ENCODE measurements around the gene CHM. TPM values are rescaled to one million over a fixed set of nuclear protein-coding genes. Genes with fewer than 3 reads are reported as not detected.
"Not testable (repeated sequence)": the region's sequence is repeated elsewhere in the genome, so short reads cannot be mapped to it uniquely, and the experiment has no call there.

The CHM gene
- total RNA-seq, 2 donors from 2014 or later = 26.0 to 52.8 TPM

DNA sequence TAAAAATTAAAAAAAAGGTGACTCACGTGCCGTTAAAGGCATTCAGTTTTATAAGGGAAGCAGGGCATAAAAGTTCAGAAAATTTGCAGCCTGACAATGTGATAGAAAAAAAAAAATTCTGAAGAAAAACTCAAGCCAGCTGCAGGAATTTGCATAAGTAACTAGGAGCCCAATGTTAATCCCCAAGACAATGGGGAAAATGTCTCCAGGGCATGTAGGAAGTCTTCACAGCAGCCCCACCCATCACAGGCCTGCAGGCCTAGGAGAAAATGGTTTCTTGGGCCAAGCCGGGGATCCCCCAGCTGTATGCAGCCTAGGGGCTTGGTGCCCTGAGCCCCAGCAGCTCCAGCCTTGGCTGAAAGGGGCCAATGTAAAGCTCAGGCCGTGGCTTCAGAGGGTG lies 31.2 kb downstream of the CHM start:
- Histone ChIP-seq H3K9me3 (ENCODE audit: control insufficient read depth, low read length) (peaks cover 6% of the 10 kb centered on the region), H3K4me1 (ENCODE audit: control insufficient read depth, insufficient read depth, low read length) (peaks cover 4% of the 10 kb centered on the region), H3K9ac (ENCODE audit: extremely low read depth, low read length, poor library complexity, severe bottlenecking) (no peak overlapping the region), H3K36me3 (ENCODE audit: control insufficient read depth, insufficient read depth, low read length) (no peaks in the 10 kb centered on the region), H3K27me3 (ENCODE audit: control insufficient read depth, insufficient read depth, low read length, poor library complexity, severe bottlenecking) (no peaks in the 10 kb centered on the region), H3K27ac (ENCODE audit: low read depth, low read length) (no peak overlapping the region), H3K4me3 (ENCODE audit: low read length) (no peak overlapping the region)
- 90 to 100% methylated on average over 2 to 4 of the region's 4 CpGs for WGBS, 2 experiments (ENCODE audit: insufficient coverage in 1 of 2, insufficient read length in 1 of 2)
- TF ChIP-seq, protein P1, sequence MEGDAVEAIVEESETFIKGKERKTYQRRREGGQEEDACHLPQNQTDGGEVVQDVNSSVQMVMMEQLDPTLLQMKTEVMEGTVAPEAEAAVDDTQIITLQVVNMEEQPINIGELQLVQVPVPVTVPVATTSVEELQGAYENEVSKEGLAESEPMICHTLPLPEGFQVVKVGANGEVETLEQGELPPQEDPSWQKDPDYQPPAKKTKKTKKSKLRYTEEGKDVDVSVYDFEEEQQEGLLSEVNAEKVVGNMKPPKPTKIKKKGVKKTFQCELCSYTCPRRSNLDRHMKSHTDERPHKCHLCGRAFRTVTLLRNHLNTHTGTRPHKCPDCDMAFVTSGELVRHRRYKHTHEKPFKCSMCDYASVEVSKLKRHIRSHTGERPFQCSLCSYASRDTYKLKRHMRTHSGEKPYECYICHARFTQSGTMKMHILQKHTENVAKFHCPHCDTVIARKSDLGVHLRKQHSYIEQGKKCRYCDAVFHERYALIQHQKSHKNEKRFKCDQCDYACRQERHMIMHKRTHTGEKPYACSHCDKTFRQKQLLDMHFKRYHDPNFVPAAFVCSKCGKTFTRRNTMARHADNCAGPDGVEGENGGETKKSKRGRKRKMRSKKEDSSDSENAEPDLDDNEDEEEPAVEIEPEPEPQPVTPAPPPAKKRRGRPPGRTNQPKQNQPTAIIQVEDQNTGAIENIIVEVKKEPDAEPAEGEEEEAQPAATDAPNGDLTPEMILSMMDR (conservative IDR thresholded peaks at IDR 0.05) = no peak
- Mint-ChIP-seq H3K4me3 (no peak overlapping the region), H3K9me3 (peaks cover 26% of the 10 kb centered on the region), H3K27ac (no peak overlapping the region), H3K27me3 (ENCODE audit: insufficient read depth) (no peaks in the 10 kb centered on the region), H3K36me3 (ENCODE audit: low read depth) (peaks cover 44% of the 10 kb centered on the region), H3K4me1 (peaks cover 51% of the 10 kb centered on the region)
- no peak for DNase-seq

DNA sequence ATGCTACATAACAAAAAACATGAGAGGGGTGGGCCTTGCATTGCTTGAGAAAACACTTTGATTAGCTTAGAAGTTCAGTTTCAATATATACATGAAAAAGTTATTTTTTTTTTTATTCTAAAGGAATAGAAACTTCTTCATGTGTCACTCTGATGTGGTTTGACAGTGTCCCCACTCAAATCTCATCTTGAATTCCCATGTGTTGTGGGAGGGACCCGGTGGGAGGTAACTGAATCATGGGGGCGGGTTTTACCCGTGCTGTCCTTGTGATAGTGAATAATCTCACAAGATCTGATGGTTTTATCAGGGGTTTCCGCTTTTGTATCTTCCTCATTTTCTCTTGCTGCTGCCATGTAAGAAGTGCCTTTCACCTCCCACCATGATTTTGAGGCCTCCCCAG lies 32.4 kb downstream of the CHM start:
- peak overlapping the region; percentile 64 for H3K27ac Mint-ChIP-seq
- not testable (repeated sequence) for H3K4me3 ChIP-seq (ENCODE audit: low read length)

DNA sequence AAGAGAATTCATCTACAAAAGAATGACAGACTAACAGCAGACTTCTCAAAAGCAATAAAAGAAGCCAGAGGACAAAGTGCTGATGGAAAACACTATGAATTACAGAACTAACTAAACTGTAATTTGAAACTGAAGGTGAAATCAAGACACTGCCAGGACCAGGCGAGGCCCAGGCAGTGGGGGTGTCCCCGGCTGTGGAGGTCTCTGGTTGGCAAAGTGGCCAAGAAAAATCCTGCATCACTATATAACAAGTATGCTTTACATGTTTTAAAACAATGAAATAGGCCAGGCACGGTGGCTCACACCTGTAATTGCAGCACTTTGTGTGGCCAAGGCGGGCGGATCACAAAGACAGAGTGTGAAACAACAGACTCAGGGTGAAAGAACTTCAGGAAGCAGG lies 32.9 kb downstream of the CHM start:
- H3K27ac ChIP-seq (ENCODE audit: low read depth, low read length) = no peak overlapping the region
- H3K4me1 ChIP-seq (ENCODE audit: control insufficient read depth, insufficient read depth, low read length) = peaks cover 4% of the 10 kb centered on the region
- Mint-ChIP-seq H3K4me3 (no peak overlapping the region), H3K36me3 (ENCODE audit: low read depth) (peaks cover 46% of the 10 kb centered on the region), H3K27ac (peak overlapping the region; percentile 77), H3K27me3 (ENCODE audit: insufficient read depth) (no peaks in the 10 kb centered on the region), H3K9me3 (peaks cover 28% of the 10 kb centered on the region), H3K4me1 (peaks cover 50% of the 10 kb centered on the region)
- no peaks in the 10 kb centered on the region for H3K27me3 ChIP-seq (ENCODE audit: control insufficient read depth, insufficient read depth, low read length, poor library complexity, severe bottlenecking)
- TF ChIP-seq, protein P1 (conservative IDR thresholded peaks at IDR 0.05) = no peak
- no peak overlapping the region for H3K4me3 ChIP-seq (ENCODE audit: low read length)
- DNase-seq = no peak
- H3K36me3 ChIP-seq (ENCODE audit: control insufficient read depth, insufficient read depth, low read length) = no peaks in the 10 kb centered on the region
- peaks cover 6% of the 10 kb centered on the region for H3K9me3 ChIP-seq (ENCODE audit: control insufficient read depth, low read length)
- 74% methylated on average over 5 of the region's 5 CpGs; no CpG with 5 or more reads in 1 of the 2 experiments for WGBS, 2 experiments (ENCODE audit: insufficient coverage in 1 of 2, insufficient read length in 1 of 2)
- no peak overlapping the region for H3K9ac ChIP-seq (ENCODE audit: extremely low read depth, low read length, poor library complexity, severe bottlenecking)

More for the DNA sequence above, 32.4 kb downstream of the CHM start:
- not testable (repeated sequence) for H3K4me3 Mint-ChIP-seq; H3K27ac ChIP-seq (ENCODE audit: low read depth, low read length); H3K27me3 ChIP-seq (ENCODE audit: control insufficient read depth, insufficient read depth, low read length, poor library complexity, severe bottlenecking); H3K27me3 Mint-ChIP-seq (ENCODE audit: insufficient read depth); H3K36me3 ChIP-seq (ENCODE audit: control insufficient read depth, insufficient read depth, low read length); H3K9me3 ChIP-seq (ENCODE audit: control insufficient read depth, low read length); H3K4me1 ChIP-seq (ENCODE audit: control insufficient read depth, insufficient read depth, low read length); H3K9ac ChIP-seq (ENCODE audit: extremely low read depth, low read length, poor library complexity, severe bottlenecking); DNase-seq
- H3K4me1 Mint-ChIP-seq = peaks cover 55% of the 10 kb centered on the region
- H3K9me3 Mint-ChIP-seq = peaks cover 26% of the 10 kb centered on the region
- 100% methylated on average over 2 of the region's 4 CpGs; no CpG with 5 or more reads in 1 of the 2 experiments for WGBS, 2 experiments (ENCODE audit: insufficient coverage in 1 of 2, insufficient read length in 1 of 2)
- H3K36me3 Mint-ChIP-seq (ENCODE audit: low read depth) = peaks cover 44% of the 10 kb centered on the region

DNA sequence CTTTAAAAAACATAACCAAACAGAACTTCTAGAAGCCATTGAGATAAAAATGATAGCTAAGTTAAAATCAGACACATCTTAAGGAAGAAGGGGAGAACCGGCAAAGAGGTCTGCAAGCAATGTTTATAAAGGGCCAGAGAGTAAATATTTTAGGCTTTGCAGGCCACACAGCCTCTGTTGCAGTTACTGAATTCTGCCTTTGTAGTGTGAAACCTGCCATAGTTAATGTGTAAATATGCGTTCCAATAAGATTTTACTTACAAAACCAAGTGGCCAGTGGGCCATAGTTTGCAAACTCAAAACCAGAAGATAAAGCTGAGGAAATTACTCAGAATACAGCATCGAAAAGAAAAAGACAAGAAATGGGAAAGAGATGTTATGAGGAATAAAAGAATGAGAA lies 33.6 kb downstream of the CHM start:
- Histone ChIP-seq H3K4me1 (ENCODE audit: control insufficient read depth, insufficient read depth, low read length) (peaks cover 4% of the 10 kb centered on the region), H3K27ac (ENCODE audit: low read depth, low read length) (no peak overlapping the region), H3K9me3 (ENCODE audit: control insufficient read depth, low read length) (peaks cover 11% of the 10 kb centered on the region), H3K36me3 (ENCODE audit: control insufficient read depth, insufficient read depth, low read length) (no peaks in the 10 kb centered on the region), H3K9ac (ENCODE audit: extremely low read depth, low read length, poor library complexity, severe bottlenecking) (no peak overlapping the region), H3K27me3 (ENCODE audit: control insufficient read depth, insufficient read depth, low read length, poor library complexity, severe bottlenecking) (no peaks in the 10 kb centered on the region), H3K4me3 (ENCODE audit: low read length) (no peak overlapping the region)
- peak overlapping the region; percentile 3 for H3K4me3 Mint-ChIP-seq
- DNase-seq = no peak
- WGBS, 2 experiments (ENCODE audit: insufficient coverage in 1 of 2, insufficient read length in 1 of 2) = 89% methylated on average over 3 of the region's 3 CpGs; no CpG with 5 or more reads in 1 of the 2 experiments
- H3K4me1 Mint-ChIP-seq = peaks cover 49% of the 10 kb centered on the region
- peaks cover 28% of the 10 kb centered on the region for H3K9me3 Mint-ChIP-seq
- H3K36me3 Mint-ChIP-seq (ENCODE audit: low read depth) = peaks cover 49% of the 10 kb centered on the region
- H3K27ac Mint-ChIP-seq = peak overlapping the region; percentile 77
- TF ChIP-seq, protein P1 (conservative IDR thresholded peaks at IDR 0.05) = no peak
- no peaks in the 10 kb centered on the region for H3K27me3 Mint-ChIP-seq (ENCODE audit: insufficient read depth)

All from endodermal cell (in vitro differentiated cells).